ENCODE results near the gene CDK5.

CDK5 gene

DNA sequence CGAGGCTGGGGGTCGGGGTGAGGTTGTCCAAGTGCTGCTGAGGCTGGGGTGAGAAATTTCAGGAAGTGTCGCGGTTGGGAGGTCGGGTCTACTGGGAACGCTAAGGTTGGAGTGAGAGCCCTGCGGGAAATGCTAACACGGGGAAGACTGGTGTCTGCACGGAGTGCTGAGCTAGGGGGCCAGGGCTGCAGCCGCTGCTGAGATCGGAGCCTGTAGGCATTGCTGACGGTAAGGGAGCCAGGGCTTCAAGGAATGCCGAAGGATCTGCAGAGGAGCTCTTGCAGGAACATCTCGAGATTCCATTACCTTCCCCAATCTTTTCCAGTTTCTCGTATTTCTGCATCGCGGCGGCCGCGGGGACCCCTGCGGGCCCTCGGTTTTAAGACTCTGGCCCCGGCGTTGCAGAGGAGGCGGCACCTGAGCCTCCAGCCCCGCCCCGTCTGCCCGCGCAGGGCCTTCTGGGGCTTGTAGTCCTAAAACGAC lies at the start of gene CDK5:
CDK5 (minus strand) TSS at position 392 of the 483 bp plus-strand sequence; CDS start at position 343, 49 bp downstream.
- TF ChIP-seq POLR2A (IDR thresholded peaks at IDR 0.05; ENCODE audit: low read depth, low read length): no peak
- DNase-seq (ENCODE audit: insufficient read length, low spot score): peak; percentile 74
- FAIRE-seq: no peak

DNA sequence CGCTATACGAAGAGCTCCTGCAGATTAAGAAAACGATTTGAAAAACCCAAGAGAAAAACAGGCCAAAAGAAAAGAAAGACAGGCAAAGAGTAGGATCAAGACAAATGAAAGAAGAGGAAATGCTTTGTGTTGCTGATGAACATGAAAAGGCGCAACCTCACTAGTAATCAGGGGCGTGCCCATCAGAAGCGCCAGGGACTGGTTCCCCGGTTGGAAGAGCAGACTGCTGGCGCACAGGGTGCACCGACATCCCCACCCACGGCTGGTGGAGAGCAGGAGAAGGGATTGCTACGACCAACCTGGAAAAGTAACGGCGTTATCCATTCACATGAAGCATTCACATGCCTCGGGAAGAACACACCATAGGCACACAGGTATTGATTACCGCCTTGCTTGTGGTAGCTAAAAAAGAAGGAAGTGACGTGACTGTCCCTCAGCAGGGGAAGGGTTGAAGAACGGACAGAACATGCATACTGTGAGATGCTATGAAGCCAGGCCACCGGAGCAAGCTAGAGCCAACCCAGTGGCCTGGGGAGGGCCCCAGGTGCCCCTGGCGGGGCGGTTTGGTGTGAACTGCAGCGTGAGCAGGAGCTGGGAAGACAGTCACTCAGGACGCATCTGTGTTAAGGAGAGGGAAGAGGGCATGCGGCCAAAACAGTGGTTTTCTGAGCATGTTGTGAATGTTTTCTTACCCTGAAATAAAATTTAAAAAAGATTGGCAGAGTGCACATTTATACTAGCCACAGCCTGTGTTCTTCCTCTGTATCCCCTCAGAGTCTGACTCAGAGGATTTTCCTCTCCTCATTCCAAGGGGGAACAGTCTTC lies 46.9 kb upstream of the CDK5 start:
- DNase-seq (ENCODE audit: insufficient read length, low spot score): no peak
- FAIRE-seq: no peak
- no peak for TF ChIP-seq POLR2A (IDR thresholded peaks at IDR 0.05; ENCODE audit: low read depth, low read length)

DNA sequence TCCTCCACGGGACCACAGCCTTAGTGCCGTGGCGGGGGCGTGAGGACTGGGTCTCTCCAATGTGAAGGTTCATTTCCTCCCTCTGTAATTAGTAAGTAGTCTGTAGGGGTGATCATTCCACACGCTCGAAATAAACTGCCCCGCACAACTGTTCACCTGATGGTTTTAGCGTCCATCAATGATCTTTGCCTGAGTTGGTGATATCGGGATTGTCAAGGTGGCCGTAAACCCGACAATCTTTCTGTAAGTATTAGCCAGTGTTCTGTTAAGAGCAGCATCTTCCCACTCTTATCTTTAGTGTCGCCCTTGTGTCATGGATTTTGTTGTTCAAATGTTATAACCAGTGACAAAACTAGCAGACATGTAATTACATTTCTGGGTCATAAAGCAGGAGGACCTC lies 46.3 kb upstream of the CDK5 start:
- TF ChIP-seq POLR2A (IDR thresholded peaks at IDR 0.05; ENCODE audit: low read depth, low read length): no peak
- FAIRE-seq: no peak
- DNase-seq (ENCODE audit: insufficient read length, low spot score): no peak

DNA sequence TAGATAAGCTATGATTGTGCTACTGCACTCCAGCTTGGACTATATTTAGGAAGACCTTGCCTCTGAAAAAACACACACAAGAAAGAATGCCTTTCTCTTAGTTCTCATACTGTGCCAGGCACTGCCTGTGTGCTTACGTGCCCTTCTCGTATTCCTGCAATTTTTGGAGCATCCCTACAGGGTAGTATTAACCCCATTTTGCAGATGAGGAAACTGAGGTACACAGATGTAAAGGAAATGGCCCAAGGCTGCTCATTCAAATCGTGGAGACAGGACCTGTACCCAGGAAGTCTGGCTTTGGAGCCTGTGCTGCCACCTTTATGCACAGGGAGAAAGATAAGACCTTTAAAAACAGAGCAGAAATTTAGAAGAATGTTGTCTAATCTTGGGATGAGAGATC lies 45.3 kb upstream of the CDK5 start:
- FAIRE-seq (no peak), DNase-seq (ENCODE audit: insufficient read length, low spot score) (no peak)
- no peak for TF ChIP-seq POLR2A (IDR thresholded peaks at IDR 0.05; ENCODE audit: low read depth, low read length)

DNA sequence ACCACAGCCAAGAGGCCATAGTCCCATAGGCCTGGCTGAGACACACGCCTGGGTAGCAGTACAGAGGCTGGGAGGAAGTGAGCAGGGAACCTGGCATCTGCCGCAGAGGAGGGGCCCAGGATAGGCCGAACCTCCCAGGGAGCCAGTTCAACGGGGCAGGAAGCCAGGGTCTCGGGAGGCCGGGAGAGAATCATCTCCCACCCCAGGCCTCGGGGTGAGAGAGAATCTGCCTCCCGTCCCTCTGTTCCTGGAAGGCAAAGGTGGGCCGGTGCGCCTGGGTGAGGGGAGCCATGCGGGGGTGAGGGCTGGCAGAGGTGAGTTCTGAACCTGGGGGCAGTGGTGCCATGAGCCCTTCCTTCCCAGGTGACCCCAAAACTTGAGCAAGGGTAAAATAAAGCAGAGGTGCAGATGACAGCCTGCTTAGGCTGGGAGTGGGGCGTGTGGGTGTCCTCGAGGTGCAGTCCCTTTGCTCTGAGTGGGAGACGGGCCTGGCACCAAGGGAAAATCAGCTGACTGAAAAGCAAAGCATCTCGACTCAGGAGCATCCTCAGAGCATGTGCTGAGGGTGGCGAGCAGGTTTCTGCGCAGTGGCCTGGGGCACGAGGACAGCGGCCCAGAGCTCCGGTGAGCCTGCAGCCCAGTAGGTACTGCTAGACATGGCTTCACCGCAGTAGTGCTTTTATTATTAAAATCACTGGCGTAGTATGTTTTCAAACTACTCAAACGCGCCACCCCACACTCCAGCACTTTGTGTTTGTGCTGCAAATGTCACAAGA lies 44.1 kb upstream of the CDK5 start:
- no peak for TF ChIP-seq POLR2A (IDR thresholded peaks at IDR 0.05; ENCODE audit: low read depth, low read length)
- no peak for FAIRE-seq
- no peak for DNase-seq (ENCODE audit: insufficient read length, low spot score)

DNA sequence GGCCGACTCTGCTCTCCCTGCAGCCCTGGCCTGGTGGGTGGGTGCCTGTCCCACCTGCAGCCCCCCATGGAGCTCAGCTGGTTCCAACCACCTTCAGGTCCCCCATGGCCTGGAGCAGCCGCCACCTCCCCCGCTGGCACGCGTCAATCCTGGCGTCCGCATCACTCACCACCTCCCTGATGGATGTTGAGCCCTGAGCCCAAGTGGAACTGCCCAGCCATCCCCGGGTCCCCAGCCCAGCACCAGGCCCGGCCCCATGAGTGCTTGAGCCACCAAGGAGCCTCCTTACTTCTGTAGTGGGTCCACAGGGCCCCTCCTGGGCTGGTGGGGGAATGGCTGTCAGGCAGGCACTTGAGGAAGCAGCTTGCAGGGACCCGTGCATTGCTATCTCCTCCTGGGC lies 43.2 kb upstream of the CDK5 start:
- FAIRE-seq: no peak
- no peak for DNase-seq (ENCODE audit: insufficient read length, low spot score)
- TF ChIP-seq POLR2A (IDR thresholded peaks at IDR 0.05; ENCODE audit: low read depth, low read length): no peak

DNA sequence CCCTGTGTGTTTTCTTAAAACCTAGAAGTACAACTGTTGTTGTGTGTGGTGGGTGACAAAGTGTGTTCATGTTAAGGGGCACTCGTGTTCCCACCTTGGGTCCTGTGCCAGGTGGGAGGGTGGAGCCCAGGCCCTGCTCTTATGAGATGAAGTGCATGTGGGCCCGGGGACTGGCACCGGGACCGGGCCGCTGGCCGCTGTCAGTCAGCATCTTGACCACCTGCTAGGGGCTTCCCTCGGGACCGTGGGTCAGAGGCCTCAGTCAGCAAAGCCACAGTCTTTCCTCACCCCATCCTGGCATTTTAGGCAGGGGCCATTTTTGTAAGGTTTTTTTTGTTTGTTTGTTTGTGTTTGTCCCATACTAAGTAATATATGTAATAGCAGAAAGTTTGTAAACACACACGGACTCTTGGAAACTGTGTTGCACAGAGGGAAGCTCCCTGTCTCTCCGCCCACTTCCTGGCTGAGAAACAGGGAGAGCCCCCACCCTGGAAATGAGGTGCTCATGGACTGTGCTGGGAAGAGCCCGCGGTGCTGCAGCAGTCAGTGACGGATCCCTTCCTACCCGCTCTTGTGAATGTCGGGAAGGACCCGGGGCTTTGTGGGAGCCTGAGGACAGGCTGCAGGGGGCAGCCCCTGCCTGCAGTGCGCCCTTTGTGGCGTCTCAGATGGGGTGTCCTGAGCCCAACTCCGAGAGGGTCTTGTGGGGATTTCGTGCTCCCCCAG lies 42.0 kb upstream of the CDK5 start:
- no peak for TF ChIP-seq POLR2A (IDR thresholded peaks at IDR 0.05; ENCODE audit: low read depth, low read length)
- no peak for FAIRE-seq
- DNase-seq (ENCODE audit: insufficient read length, low spot score): no peak

DNA sequence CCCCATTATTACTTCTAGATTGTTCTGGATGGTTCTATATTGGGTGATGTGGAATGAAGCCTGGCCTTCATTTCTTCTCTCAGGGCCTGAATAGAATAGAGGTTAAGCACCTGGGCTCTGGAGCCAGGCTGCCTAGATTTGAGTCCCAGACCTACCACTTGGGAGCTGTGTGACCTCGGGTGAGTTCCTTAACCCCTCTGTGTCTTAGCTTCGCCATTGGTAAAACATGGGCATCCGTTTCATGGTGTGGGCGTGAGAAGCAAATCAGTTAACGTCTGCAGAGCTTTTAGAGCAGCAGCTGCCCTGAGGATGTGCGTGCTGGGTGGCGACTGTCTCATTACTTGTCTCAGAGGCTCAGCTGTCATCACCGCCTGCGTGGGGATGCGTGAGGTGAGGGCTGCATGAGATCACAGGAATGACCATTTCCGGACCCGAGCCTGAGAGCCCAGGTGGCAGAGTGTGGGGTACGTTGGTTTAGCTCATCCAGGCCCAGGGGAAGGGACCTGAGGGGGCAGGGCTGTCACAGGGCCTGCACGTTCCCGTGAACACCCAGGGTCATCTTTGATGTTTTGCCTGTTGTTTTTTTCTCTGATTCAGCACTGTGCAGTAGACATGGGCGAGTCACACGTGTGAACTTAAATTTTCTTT lies 38.3 kb upstream of the CDK5 start:
- no peak for DNase-seq (ENCODE audit: insufficient read length, low spot score)
- no peak for FAIRE-seq
- no peak for TF ChIP-seq POLR2A (IDR thresholded peaks at IDR 0.05; ENCODE audit: low read depth, low read length)

DNA sequence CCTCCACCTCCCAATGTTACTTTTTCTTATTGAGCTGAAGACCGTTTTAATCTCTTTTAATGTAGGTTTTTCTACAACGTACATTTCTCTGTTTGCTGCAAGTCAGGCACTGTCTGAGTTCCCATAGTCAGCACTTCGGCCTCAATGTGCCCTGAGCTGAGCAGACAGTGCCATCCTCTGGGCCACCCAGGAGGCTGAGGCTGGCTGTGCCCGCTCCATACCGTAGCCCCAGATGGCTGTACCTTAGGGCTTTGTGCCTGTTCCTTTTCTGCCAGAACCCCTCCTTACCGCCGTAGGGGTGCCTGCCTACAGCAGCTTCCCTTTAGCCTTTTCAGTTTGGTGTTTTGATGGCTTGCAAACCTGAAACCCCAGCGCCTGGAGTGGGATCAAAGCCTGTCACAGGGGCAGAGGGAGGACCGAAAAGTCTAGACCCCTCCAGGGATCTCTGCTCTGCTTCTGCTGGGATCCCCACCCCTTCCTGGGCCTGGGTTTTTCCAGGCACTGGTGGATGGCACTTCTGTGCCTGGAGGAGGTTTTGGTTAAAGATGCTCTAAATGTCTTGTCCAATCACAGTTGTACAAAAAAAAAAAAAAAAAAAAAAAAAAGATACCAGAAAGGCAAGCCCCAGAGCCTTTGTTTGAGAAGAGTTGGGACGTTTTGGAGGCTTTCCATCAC lies 37.6 kb upstream of the CDK5 start:
- DNase-seq (ENCODE audit: insufficient read length, low spot score): no peak
- TF ChIP-seq POLR2A (IDR thresholded peaks at IDR 0.05; ENCODE audit: low read depth, low read length): no peak
- FAIRE-seq: no peak

DNA sequence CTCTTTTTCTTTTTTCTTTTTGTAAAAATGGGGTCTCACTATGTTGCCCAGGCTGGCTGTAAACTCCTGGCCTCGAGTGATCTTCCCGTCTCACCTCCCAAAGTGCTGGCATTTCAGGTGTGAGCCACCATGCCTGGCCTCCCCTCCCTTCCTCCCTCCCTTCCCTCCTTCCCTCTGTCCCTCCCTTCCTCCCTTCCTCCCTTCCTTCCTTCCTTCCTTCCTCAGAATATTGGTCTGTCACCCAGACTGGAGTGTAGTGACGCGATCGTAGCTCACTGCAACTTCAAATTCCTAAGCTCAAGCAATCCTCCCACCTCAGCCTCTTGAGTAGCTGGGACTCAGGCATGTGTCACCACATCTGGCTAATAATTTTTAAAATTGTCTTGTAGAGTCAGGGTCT lies 37.0 kb upstream of the CDK5 start:
- DNase-seq (ENCODE audit: insufficient read length, low spot score) (no peak), FAIRE-seq (no peak)
- TF ChIP-seq POLR2A (IDR thresholded peaks at IDR 0.05; ENCODE audit: low read depth, low read length): no peak

DNA sequence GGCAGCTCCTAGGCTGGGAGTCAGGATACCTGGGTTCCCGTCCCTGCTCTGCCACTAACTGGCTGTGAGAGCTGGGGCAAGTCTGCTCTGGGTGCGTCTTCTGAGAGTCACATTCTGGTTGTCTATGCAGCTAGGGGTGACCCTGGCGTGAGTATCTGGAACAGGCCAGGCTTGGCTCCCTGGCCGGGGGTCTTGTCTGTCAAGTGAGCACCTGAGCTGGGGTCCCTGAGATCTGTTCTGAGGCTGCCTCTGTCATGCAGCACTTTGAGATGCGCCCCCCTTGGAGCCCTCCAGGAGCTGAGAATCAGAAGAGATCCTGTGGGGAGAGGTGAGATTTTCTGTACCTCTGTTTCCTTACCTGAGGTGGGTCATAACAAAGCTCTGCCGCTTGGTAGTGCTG lies 36.1 kb upstream of the CDK5 start:
- no peak for TF ChIP-seq POLR2A (IDR thresholded peaks at IDR 0.05; ENCODE audit: low read depth, low read length)
- DNase-seq (ENCODE audit: insufficient read length, low spot score) (no peak), FAIRE-seq (no peak)

DNA sequence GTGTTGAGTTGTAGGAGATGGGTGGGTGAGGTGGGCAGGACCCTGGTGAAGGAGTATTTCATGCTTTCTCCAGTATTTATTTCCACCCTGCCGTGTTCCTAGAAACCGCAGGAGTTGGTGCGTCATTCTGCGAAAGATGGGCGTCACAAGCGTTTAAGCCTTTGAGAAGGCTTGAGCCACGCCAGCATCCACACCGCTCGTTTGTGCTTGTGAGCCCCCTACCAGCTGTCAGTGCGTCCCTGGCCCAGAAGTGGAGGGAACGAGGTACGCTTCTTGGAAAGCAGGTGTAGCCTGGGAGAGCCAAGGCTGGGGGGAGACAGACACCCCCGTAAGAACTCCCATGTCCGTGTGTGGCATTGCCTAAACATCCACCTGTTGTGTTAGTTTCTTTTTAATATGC lies 34.3 kb upstream of the CDK5 start:
- DNase-seq (ENCODE audit: insufficient read length, low spot score) (no peak), FAIRE-seq (no peak)
- no peak for TF ChIP-seq POLR2A (IDR thresholded peaks at IDR 0.05; ENCODE audit: low read depth, low read length)

DNA sequence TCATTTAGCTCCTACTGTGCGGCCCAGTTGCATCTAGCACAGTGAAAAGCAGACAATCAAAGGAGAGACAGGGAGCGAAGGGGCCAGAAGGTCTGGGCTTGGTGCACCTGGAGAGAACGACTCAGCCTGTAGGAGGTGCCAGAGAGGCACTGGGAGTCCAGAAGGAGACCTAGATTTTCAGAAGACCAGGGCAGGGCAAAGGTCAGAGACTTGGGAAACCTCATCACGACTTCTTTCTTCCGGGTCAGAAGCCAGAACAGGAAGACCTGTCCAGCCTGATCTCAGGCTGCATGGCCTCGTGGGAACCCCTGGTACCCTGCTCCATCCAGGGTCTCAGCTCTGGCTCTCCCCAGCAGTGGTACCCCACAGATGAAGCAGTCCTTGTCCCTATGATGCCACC lies 33.7 kb upstream of the CDK5 start:
- TF ChIP-seq POLR2A (IDR thresholded peaks at IDR 0.05; ENCODE audit: low read depth, low read length): no peak
- FAIRE-seq (no peak), DNase-seq (ENCODE audit: insufficient read length, low spot score) (no peak)

Data from H54 (cell line).